ENCODE results near the gene RYR1.
"Not testable (repeated sequence)": the region's sequence is repeated elsewhere in the genome, so short reads cannot be mapped to it uniquely, and the experiment has no call there.

RYR1 gene

GRCh38 chr19:38400361-38400760, 33.1 kb upstream of the RYR1 start:
- DNase-seq (ENCODE audit: low read depth in 2 of 2), result no peak

GRCh38 chr19:38401148-38401547, 32.3 kb upstream of the RYR1 start:
- DNase-seq (ENCODE audit: low read depth in 2 of 2), result no peak

GRCh38 chr19:38402623-38402966, 30.9 kb upstream of the RYR1 start:
- no peak for DNase-seq (ENCODE audit: low read depth in 2 of 2)

- peak; percentile 96 to 97 for DNase-seq (ENCODE audit: low read depth in 2 of 2)
Measured at GRCh38 chr19:38402967-38403674, 30.4 kb upstream of the RYR1 start, which contains the start of gene FAM98C. Gene FAM98C (plus strand): TSS chr19:38403093. CDS start chr19:38403154, 61 bp downstream.

GRCh38 chr19:38404858-38405257, 28.6 kb upstream of the RYR1 start:
- DNase-seq (ENCODE audit: low read depth in 2 of 2), result no peak

GRCh38 chr19:38405276-38405675, 28.2 kb upstream of the RYR1 start:
- no peak for DNase-seq (ENCODE audit: low read depth in 2 of 2)

GRCh38 chr19:38409631-38410133, 23.8 kb upstream of the RYR1 start:
- DNase-seq (ENCODE audit: low read depth in 2 of 2), result no peak

GRCh38 chr19:38410407-38410806, 23.1 kb upstream of the RYR1 start:
- not testable (repeated sequence) for DNase-seq (ENCODE audit: low read depth in 2 of 2)

- no peak for DNase-seq (ENCODE audit: low read depth in 2 of 2)
Measured at GRCh38 chr19:38411041-38411712, 22.3 kb upstream of the RYR1 start.

GRCh38 chr19:38411898-38412297, 21.6 kb upstream of the RYR1 start:
- DNase-seq (ENCODE audit: low read depth in 2 of 2), result not testable (repeated sequence)

- no peak for DNase-seq (ENCODE audit: low read depth in 2 of 2)
Measured at GRCh38 chr19:38412491-38412890, 21.0 kb upstream of the RYR1 start.

GRCh38 chr19:38412961-38413360, 20.5 kb upstream of the RYR1 start:
- no peak for DNase-seq (ENCODE audit: low read depth in 2 of 2)

GRCh38 chr19:38413416-38413815, 20.1 kb upstream of the RYR1 start:
- no peak for DNase-seq (ENCODE audit: low read depth in 2 of 2)

GRCh38 chr19:38417146-38417543, 16.3 kb upstream of the RYR1 start:
- DNase-seq (ENCODE audit: low read depth in 2 of 2), result no peak

GRCh38 chr19:38417544-38418506, 15.7 kb upstream of the RYR1 start:
- DNase-seq (ENCODE audit: low read depth in 2 of 2), result peak in 1 of 2 donors; percentile 59

- no peak for DNase-seq (ENCODE audit: low read depth in 2 of 2)
Measured at GRCh38 chr19:38420935-38421334, 12.6 kb upstream of the RYR1 start.

- no peak for DNase-seq (ENCODE audit: low read depth in 2 of 2)
Measured at GRCh38 chr19:38421856-38422255, 11.6 kb upstream of the RYR1 start.

- no peak for DNase-seq (ENCODE audit: low read depth in 2 of 2)
Measured at GRCh38 chr19:38422438-38422837, 11.1 kb upstream of the RYR1 start.

GRCh38 chr19:38424272-38424671, 9.2 kb upstream of the RYR1 start:
- DNase-seq (ENCODE audit: low read depth in 2 of 2), result no peak

- no peak for DNase-seq (ENCODE audit: low read depth in 2 of 2)
Measured at GRCh38 chr19:38425222-38425809, 8.2 kb upstream of the RYR1 start.

GRCh38 chr19:38425810-38426466, 7.6 kb upstream of the RYR1 start, which contains the start of gene RASGRP4:
Gene RASGRP4 (minus strand): TSS chr19:38426219. CDS start chr19:38426091, 128 bp downstream.
- DNase-seq (ENCODE audit: low read depth in 2 of 2), result peak in 1 of 2 donors; percentile 45

All from stimulated activated CD8-positive, alpha-beta memory T cell treated with anti-CD3 and anti-CD28 coated beads, Interleukin-2, amount 100 ng/mL, for 48 hours (primary cell).